ENCODE measurements around the gene CPT1B.
A peak's percentile ranks its signal among the peaks of the same experiment; 100 is the strongest.

The CPT1B gene

DNA sequence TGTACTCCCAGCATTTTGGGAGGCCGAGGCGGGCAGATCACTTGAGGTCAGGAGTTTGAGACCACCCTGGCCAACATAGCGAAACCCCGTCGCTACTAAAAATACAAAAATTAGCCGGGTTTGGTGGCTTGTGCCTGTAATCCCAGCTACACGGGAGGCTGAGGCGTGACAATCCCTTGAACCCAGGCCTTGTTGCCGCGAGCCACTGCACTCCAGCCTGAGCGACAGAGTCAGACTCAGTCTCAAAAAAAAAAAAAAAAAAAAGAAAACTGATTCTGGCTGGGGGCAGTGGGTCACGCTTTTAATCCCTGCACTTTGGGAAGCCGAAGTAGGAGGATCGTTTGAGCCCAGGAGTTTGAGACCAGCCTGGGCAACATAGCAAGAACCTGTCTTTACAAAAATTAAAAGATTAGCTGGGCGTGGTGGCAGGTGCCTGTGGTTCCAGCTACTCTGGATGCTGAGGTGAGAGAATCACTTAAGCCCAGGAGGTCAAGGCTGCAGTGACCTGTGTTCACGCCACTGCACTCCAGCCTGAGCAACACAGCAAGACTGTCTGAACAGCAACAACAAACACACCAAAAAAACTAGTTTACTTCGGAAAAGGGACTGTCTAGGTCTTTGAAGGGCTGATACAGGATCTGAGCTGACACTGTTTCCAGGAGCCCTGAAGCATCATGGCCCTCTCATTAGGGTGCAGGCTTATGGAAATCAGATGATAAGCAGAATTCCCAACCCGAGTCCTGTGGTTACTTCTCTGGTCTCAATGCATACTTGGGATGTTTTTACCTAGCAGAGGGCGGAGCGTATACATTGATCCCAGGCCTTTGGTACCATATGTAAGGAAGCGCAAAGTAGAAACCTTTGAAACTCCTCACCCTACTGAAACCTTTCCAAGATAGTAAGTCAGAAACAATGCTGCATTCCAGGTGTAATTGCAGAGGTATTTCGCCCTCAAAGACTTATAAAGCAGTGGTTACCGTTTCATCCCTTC, 6.2 kb upstream of the CPT1B start:
- no peak for DNase-seq

- DNase-seq: no peak
Observed at GRCh38 chr22:50583294-50583861, 5.2 kb upstream of the CPT1B start.

GRCh38 chr22:50582493-50583293, 4.5 kb upstream of the CPT1B start, which contains the start of gene CHKB:
CHKB (minus strand) TSS chr22:50582849; CDS start chr22:50582781, 68 bp downstream.
- peak; percentile 97 for DNase-seq

- DNase-seq: no peak
Observed at GRCh38 chr22:50581950-50582492, 3.8 kb upstream of the CPT1B start.

DNA sequence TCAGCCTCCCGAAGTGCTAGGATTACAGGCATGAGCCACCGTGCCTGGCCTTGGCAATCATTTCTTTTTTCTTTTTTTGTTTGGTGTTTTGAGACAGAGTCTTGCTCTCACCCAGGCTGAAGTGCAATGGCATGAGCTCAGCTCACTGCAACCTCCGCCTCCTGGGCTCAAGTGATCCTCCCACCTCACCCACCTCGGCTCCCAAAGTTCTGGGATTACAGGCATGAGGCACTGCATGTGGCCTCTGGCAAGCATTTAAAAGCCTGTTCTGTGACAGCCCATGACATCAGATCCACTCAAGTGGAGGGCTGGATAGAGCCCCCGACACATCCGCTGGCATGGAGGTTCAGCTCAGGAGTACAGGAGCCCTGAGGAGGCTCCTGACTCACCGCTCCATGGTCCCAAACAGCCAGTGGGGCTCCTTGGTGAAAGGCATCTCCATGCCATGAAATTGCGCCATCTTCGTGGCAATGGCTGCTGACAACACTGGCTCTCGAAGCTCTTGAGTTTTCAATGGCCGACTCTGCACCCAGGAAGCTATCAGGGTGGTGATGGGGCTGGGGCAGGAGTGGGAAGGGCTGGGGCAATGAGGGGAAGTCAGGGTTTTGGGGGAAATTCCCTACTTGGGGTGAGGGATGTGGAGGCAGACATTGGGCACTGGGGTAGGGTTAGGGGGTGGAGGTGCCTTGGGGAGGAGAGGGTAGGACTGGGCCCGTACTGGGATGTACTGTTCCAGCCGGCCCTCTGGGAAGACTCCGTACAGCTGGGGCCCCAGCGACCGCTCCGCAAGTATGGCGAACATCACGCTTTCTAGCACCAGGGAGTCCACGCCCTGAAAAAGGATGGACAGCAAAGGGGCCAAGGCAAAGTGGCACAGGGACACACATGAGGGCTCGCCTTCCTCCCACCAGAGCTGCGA, 3.1 kb upstream of the CPT1B start:
- no peak for DNase-seq

DNA sequence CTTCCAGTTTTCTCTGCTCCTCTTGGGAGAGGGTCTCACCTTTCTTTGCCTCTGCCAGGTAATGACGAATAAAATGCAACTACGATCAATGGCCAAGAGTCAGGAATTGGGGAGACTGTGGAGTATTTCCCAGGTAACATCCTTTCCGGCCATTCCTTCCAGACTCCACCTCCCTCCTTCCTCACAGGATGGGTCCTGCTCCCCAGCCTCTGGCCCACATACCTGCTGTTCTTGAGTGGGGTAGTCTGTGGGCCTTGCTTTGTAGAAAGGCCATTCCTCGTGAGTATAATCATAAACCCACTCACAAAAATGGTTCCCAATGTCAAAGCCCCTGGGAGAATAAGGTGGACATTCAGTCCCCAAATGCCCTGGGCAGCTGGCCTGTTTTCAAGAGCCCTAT, 1.5 kb upstream of the CPT1B start:
- no peak for DNase-seq

GRCh38 chr22:50578776-50579310, 616 bp upstream of the CPT1B start:
- no peak for DNase-seq

DNA sequence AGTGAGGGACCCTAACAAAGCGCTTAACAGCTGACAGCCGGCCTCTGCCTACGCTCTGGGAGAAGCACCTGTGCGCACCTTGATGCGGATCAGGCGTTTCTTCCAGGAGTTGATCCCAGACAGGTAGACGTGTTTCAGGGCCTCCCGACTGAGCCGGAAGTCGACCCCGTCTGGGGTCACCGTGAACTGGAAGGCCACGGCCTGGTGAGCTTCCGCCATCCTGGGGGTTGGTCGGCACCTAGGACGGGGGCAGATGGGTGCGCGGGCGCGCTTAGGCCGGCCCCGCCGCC, 585 bp downstream of the CPT1B start:
- DNase-seq: no peak

DNA sequence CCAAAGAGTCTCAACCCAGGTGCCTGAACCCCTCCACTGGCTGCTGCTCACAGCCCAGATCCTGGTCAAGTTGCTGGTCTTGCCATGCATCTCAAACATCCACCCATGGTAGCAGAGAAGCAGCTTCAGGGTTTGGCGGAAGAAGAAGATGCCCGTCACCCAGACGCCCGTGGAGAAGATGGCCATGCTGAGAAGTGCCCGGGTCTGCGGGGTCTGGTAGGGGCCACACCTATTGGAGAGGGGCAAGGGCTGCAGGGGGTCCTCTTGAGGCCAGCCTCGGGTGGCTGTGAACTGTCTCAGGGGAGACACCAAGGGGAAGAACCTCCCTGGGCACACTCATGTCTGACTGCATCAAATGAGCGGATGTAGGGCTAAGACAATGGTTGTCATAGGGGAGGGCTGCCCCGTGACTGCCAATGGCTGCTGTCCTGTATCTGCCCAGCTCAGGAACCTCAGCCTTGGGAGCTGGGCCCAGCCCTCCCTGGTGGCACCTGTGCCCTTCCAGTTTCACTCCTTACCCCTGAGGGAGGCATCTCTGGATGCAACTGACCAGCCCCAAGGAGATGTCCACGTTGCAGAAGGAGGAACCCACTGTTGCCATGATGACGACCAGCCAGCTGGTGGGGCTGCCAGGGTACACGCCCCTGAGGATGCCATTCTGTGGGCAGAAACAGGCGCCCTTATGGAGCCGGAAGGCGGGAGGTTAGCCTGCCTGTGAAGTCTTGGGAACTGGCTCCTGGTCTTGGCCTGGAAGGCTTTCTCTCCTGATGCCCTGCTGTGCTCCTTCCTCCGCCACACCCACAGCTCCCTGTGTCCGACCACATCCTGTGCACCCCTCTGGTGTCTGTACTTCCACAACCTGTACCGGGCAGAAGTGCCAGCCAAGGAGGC, 1.2 kb downstream of the CPT1B start:
- no peak for DNase-seq

GRCh38 chr22:50576070-50576469, 2.2 kb downstream of the CPT1B start:
- DNase-seq: no peak

DNA sequence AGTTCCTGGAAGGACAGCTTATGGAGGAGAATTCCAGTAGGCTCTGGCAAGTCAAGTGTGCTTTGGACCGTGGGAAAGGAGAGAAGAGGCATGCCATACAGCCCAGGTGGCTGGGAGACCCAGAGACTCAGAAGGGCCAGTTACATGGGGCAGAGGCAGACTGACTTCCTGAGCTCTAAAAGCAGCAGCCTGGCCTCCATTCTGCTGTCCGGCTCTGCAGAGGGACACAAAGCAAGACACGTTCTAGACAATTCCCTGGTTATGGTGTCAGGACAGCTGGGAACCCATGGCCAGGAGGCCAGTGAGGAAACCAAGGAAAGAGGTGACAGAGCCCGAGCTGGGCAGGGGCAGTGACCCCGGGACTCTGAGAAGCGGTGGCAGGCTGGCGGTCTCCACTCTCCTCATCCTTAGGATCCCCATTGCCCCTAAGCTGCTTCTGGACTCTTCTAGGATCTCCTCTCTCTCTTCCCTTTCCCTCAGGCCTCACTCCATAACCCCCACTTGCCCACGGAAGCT, 2.7 kb downstream of the CPT1B start:
- DNase-seq: no peak

DNA sequence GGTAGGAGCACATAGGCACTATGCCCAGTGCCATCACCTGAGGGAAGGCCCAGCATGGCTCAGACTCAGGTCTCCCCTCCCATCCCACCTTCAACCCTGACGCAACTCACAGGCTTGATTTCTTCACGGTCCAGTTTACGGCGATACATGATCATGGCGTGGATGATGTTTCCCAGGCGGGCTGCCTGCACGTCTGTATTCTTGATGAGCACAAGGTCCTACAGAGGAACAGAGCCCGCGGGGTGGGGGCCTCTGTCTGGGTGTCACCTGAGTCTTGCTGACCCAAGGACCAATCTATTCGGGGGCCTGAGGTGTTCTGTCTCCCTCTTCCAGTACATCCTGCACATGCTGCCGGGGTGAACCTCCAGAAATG, 3.9 kb downstream of the CPT1B start:
- no peak for DNase-seq

DNA sequence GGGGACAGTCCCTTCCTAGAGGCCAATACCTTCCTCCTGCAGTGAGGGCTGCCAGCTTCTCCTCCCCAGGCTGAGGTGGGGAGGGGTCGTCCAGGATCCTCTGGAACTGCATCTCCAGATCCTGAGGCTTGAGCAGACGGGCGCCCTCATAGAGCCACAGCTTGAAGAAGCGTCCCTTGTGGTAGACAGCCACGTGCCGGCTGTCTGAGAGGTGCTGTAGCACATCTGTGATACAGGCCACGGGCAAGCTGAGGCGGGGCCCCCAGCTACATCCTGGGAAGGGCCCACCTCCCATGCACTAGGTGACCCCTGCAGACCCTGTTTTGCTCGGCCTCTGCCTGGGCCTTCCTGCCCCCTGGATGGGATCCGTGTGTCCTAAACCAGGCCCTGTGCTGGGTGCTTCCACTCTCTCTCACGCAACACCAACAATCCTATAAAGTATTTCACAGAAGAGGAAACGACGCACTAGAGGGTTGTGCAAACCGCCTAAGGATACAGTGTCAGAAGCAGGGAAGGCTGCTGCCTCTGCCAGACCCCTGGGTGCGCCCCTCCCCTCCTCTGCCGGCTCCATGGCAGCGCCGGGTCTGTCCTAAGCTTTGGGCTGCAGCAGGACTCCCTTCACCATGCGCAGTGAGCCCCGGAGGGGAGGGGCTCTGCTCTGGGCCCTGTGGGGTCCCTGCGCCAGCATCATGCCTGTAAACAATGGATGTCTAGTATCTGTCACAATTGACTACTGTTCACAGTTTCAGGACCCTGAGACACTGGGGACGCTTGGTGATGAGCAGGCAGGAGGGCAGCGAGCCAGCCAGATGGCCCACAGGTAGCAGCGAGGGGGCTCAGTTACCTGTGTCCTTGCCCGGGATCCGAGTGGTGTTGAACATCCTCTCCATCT, 4.5 kb downstream of the CPT1B start:
- no peak for DNase-seq

- no peak for DNase-seq
Observed at GRCh38 chr22:50572965-50573364, 5.3 kb downstream of the CPT1B start.

GRCh38 chr22:50571264-50572175, 6.7 kb downstream of the CPT1B start:
- no peak for DNase-seq

DNA sequence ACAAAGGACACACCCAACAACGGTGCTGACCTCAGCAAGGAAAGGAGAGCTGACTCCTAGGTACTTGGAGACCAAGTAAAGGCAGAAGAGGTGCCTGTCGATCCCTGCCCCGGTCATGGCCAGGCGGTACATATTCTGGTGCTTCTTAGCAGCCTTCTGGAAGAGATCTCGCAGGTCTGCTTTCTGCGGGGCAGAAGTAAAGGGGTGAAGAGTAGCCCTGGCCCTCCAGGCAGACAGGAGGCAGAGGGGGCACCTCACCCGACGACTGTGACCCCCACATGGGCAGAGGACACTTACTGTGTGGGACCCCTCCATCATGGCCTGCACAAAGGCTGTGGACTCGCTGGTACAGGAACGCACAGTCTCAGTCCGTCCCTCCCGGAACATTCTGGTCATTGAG, 7.4 kb downstream of the CPT1B start:
- DNase-seq: no peak

DNA sequence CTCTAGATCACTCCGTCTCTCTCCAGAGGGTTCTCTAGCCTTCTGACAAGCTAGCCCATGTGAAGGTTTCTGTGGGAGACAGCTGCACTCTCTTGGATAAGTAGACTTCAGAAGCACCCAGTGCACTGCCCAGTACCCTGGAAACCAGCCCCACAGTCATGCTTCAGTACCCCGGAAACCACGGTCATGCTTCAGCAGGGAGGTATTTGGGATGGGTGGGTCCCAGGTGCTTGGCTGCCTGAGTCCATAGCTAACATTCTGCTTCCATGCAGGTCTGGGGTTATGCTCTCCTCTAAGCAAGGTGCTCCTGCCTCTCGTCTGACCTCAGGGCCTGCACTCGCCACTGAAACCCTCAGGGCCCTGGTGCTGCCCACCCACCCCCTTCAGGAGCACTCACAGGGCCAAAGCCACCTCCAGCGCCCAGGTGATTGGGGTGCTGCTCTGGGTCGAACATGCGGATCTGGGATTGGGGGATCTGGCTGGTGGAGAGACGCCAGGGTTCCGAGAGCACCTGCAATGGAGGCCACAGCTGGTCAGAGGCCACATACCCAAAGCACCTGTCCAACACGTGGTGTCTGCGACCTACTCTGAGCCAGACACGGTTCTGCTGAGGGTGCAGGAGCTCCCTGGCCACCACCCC, 8.2 kb downstream of the CPT1B start:
- DNase-seq: no peak

DNA sequence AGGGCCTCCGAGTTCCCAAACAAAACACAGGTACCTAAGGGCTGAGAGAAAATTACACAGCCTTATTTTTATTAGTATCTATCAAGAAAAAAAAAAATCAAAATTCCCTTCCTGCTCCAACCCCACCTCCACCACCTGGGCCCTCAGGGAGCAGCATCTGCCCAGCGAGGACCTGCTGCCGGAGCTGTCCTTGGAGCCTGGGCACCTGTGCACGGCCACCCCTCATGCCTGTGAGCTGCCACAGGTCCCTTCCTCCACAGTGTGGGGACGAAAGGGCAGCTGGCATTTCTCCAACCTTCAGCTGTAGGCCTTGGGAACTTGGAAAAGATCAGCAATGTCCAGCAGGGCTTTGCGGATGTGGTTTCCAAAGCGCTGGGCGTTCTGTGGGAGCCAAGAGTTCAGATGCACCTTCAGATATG, 9.2 kb downstream of the CPT1B start:
- DNase-seq: no peak
